Epithelial cell of prostate (primary cell): ENCODE measurements around the gene ARHGAP32.
A peak's percentile ranks its signal among the peaks of the same experiment; 100 is the strongest.
"Not testable (repeated sequence)": the region's sequence is repeated elsewhere in the genome, so short reads cannot be mapped to it uniquely, and the experiment has no call there.

Experiments
- DNase-seq: peaks from one replicate; pipeline ENCODE4 v3.0.0-alpha.2; 2011; ENCODE audit warnings: low read depth, low spot score
- H3K27ac ChIP-seq: fragments of 450-650 bp; 2 replicates; pipeline ENCODE4 v1.5.1; 2017; ENCODE audit warnings: mild to moderate bottlenecking

The ARHGAP32 gene

GRCh38 chr11:129041611-129042018 lies 150.5 kb downstream of the ARHGAP32 start:
- no peak overlapping the region for H3K27ac ChIP-seq
- DNase-seq: no peak

DNA sequence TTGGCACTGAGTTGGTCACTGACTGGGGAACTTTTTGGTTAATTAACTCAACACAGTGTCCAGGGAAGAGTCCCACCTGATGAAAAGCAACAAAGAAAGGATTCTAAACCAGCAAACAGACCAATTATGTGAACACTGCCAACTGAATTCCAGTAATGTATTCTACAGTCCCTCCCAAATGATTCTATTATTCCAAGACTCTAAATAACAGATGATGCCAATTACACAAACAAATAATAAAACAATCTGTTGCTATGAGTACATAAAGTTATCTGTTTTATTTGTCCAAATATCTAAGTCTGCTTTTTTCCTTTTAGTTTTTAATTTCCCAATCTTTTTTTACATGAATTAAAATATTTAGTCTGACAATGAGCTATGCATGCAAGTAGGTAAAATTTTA lies 151.2 kb downstream of the ARHGAP32 start:
- no peak overlapping the region for H3K27ac ChIP-seq
- no peak for DNase-seq

DNA sequence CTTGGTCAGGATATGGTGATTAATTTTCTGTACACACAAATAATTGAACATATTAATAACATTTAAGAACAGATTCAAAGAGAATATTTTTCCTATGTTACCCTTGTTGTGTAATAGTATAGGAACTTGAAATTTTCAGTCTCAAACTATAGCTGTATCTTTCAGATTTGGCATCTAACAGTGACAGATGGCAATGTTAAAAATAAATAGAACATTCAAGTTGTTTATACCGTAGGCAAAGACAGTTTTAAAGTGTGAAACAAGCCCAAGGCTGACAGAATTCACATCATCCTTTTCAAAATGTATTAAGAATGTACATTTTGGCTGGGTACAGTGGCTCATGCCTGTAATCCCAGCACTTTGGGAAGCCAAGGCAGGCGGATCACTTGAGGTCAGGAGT lies 156.9 kb downstream of the ARHGAP32 start:
- DNase-seq: no peak
- no peak overlapping the region for H3K27ac ChIP-seq

GRCh38 chr11:129034001-129034400 lies 158.1 kb downstream of the ARHGAP32 start:
- H3K27ac ChIP-seq: no peak overlapping the region
- no peak for DNase-seq

DNA sequence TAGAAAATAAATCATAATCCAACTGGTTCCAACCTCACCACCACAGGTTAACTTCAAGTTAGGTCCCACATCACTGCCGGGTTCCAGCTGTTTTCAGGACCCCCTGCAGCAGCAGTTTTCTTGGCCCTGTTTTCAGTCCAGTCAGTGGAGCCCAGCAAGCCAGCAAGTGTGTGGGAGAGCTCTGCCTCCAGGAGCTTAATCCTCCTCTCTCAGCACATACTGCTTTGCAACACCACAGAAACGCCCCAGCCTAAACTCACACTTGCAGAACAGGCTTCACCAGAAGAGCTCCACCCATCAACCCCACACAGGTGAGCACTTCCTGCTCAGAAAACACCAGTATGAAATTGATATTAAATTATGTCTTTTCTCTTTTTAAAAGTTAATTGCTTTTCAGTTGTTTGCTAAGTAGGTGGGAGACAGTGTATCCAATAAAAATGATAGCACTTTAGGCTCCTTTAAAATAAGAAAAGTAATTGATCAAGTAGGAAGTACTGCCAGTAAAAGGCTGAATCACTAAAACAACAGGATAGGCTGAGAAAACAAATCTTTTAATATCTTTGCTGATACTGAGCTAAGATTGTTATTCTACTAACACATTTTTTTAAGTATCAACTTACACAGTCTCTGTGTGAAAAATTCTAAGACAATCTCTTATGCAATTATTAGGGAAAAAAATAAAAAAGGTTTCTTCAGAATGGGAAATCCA lies 168.0 kb downstream of the ARHGAP32 start:
- DNase-seq: peak; percentile 86

GRCh38 chr11:129021295-129021694 lies 170.8 kb downstream of the ARHGAP32 start:
- DNase-seq: no peak
- no peak overlapping the region for H3K27ac ChIP-seq

More for the DNA sequence above, 168.0 kb downstream of the ARHGAP32 start:
- peak overlapping the region; percentile 90 for H3K27ac ChIP-seq

- H3K27ac ChIP-seq: no peak overlapping the region
- no peak for DNase-seq
These were observed 173.1 kb downstream of the ARHGAP32 start for GRCh38 chr11:129018991-129019390.

DNA sequence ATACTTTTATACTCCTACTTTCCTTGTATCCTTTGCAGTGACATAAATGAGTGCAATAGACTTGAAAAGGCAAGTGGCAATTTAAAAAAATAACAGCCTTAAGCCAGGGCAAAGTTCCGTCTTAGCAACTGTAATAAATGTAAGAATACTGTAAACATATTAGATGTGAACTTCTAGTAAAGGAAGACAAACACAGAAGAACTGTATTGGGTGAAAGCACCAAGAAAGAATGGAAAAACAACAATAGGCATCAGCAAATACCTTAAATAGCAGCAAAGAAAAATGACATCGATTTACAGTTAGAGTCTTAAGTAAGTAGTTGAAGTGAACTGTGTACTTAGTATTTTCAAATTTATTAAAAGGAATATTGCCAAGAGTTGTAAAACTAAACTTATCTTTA lies 174.0 kb downstream of the ARHGAP32 start:
- DNase-seq: no peak

GRCh38 chr11:129013737-129014475 lies 178.2 kb downstream of the ARHGAP32 start:
- H3K27ac ChIP-seq: peak overlapping the region; percentile 70
- DNase-seq: peak; percentile 44

More for the DNA sequence above, 174.0 kb downstream of the ARHGAP32 start:
- no peak overlapping the region for H3K27ac ChIP-seq

- no peak for DNase-seq
- H3K27ac ChIP-seq: peak overlapping the region; percentile 70
These were observed 179.2 kb downstream of the ARHGAP32 start for GRCh38 chr11:129012880-129013279.

- no peak for DNase-seq
- no peak overlapping the region for H3K27ac ChIP-seq
These were observed 186.0 kb downstream of the ARHGAP32 start for GRCh38 chr11:129006161-129006560.

- not testable (repeated sequence) for H3K27ac ChIP-seq, DNase-seq
These were observed 193.0 kb downstream of the ARHGAP32 start for GRCh38 chr11:128999165-128999564.

- DNase-seq: no peak
- no peak overlapping the region for H3K27ac ChIP-seq
These were observed 203.7 kb downstream of the ARHGAP32 start for GRCh38 chr11:128988242-128988970.

DNA sequence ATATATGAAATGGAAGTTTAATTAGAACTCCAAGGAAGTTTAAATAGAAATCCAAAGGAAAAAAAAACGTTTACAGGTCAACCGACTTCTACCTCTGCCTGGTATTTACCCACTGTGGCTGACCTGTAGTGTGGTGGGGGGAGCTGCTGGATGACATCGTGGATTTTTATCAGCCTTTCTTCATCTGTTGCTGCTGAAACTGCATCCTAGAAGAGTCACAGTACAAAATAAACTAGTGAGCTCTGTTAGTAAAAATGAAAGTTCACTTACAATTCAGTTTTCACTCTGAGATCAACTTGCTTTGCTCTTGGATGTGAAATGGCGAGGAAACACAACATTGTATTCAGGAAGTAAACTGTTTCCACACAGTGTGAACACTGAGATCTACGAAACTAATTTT lies 206.2 kb downstream of the ARHGAP32 start:
- no peak overlapping the region for H3K27ac ChIP-seq
- no peak for DNase-seq

DNA sequence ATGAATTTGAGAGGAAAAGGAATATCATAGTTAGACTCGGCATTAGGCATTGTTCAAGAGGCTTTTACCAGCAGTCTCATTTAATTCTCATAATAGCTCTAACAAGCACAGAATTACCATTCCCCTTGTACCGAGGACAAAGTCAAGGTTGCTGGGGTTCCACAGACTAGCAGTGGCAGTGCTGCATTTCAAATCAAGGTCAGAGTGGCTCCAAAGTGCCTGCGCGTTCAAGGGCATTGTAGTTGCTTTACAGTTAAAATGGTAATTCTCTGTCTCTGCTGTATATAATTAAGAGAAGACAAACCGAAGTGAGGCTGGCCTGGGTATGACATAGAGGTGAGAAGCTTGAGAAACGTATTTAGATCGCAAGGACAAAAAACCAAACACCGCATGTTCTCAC lies 209.1 kb downstream of the ARHGAP32 start:
- no peak for DNase-seq
- no peak overlapping the region for H3K27ac ChIP-seq

GRCh38 chr11:128981254-128981653 lies 210.9 kb downstream of the ARHGAP32 start:
- peak overlapping the region; percentile 2 for H3K27ac ChIP-seq
- DNase-seq: peak; percentile 53

DNA sequence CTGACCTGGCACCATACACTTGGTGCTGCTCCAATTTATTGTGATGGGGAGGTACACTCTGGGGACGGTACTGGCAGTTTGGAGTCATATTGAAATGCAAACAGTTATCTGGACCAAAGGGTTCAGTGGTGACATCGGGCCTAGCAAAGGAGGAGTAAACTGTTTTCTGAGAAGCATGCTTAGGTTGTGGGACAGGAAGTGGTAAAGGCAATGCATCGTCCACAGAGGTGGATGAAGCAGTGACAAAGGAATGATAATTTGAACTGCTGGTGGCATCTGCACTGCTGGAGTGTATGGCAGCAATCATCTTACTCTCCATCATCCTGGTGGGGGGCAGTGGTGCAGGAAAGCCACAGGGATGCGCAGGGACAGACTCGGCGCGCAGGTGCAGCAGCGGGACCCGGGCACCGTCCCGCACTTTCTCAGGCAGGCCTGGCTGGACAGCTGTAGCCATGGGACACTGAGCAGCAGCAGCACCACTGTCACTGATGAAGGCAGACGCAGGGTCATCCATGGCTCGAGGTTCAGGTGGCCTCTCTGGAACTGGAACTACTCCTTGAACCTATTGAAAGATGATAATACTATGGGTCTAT lies 221.4 kb downstream of the ARHGAP32 start:
- DNase-seq: no peak
- H3K27ac ChIP-seq: no peak overlapping the region

DNA sequence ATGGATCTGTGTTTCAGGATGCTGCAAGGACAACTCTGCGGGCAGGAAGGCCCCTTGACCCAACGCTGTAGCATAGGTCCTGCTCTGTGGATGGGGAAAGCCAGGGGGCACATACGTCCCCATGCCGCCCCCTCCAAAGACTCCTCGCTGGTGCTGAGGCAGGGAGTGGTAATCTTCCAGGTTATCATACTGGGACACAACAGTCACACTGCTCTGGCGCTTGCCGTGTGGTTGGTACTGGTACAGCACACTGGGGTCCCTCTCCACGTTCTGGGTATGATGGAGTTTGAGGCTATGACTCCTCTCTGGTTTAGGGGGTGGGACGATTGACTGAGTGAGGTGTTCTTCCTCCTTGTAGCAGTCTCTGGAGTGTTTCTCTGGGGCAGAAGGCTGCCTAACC lies 223.2 kb downstream of the ARHGAP32 start:
- DNase-seq: no peak
- H3K27ac ChIP-seq: no peak overlapping the region

DNA sequence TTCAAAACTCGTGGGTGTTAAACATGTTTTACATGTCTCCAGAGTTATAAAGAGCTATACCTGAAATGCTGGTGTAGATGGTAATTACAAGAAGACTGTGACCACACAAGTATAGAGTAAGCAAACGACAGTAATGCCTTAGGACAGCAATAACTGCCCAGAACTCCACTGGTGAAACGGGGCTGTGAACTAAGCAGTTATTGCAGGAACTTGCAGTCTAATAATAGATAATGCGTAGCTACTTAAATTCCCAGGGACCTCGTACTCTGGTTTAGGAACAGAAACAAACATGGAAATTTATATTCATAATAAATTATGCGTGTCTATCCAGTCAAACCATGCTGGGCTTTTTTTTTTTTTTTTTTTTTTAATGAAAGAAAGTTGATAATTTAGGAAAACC lies 224.5 kb downstream of the ARHGAP32 start:
- H3K27ac ChIP-seq: no peak overlapping the region
- DNase-seq: no peak

GRCh38 chr11:128965485-128965884 lies 226.6 kb downstream of the ARHGAP32 start:
- no peak overlapping the region for H3K27ac ChIP-seq
- no peak for DNase-seq
